ENCODE results near the gene TMEM53.
A peak's percentile ranks its signal among the peaks of the same experiment; 100 is the strongest.
"Not testable (repeated sequence)": the region's sequence is repeated elsewhere in the genome, so short reads cannot be mapped to it uniquely, and the experiment has no call there.

Gene TMEM53

GRCh38 chr1:44674113-44675000, at the start of gene TMEM53, which contains the start of gene ARMH1:
Gene TMEM53 (minus strand): TSS chr1:44674481. CDS start chr1:44674391, 90 bp downstream.
Gene ARMH1 (plus strand): TSS chr1:44674714. CDS start chr1:44689698, 14,984 bp downstream.
- peak; percentile 99 for DNase-seq

- DNase-seq, result peak; percentile 83
Observed at GRCh38 chr1:44723496-44724295, 49.4 kb upstream of the TMEM53 start.

- DNase-seq, result peak; percentile 75
Observed at GRCh38 chr1:44723064-44723463, 48.8 kb upstream of the TMEM53 start.

- DNase-seq, result peak; percentile 81
Observed at GRCh38 chr1:44721485-44722361, 47.4 kb upstream of the TMEM53 start.

GRCh38 chr1:44720281-44720680, 46.0 kb upstream of the TMEM53 start:
- no peak for DNase-seq

GRCh38 chr1:44719318-44719717, 45.0 kb upstream of the TMEM53 start:
- DNase-seq, result no peak

- DNase-seq, result no peak
Observed at GRCh38 chr1:44718091-44718490, 43.8 kb upstream of the TMEM53 start.

- DNase-seq, result no peak
Observed at GRCh38 chr1:44717653-44718052, 43.4 kb upstream of the TMEM53 start.

- no peak for DNase-seq
Observed at GRCh38 chr1:44717156-44717555, 42.9 kb upstream of the TMEM53 start.

GRCh38 chr1:44714944-44715571, 40.8 kb upstream of the TMEM53 start:
- DNase-seq, result peak; percentile 82

GRCh38 chr1:44714532-44714931, 40.3 kb upstream of the TMEM53 start:
- no peak for DNase-seq

- DNase-seq, result no peak
Observed at GRCh38 chr1:44713321-44713781, 39.1 kb upstream of the TMEM53 start.

- DNase-seq, result no peak
Observed at GRCh38 chr1:44707959-44708831, 33.9 kb upstream of the TMEM53 start.

- DNase-seq, result no peak
Observed at GRCh38 chr1:44707112-44707881, 33.0 kb upstream of the TMEM53 start.

GRCh38 chr1:44705938-44706337, 31.7 kb upstream of the TMEM53 start:
- no peak for DNase-seq

- DNase-seq, result no peak
Observed at GRCh38 chr1:44705470-44705869, 31.2 kb upstream of the TMEM53 start.

- DNase-seq, result no peak
Observed at GRCh38 chr1:44701141-44701573, 26.9 kb upstream of the TMEM53 start.

- no peak for DNase-seq
Observed at GRCh38 chr1:44700573-44700972, 26.3 kb upstream of the TMEM53 start.

GRCh38 chr1:44699375-44699774, 25.1 kb upstream of the TMEM53 start:
- not testable (repeated sequence) for DNase-seq

- no peak for DNase-seq
Observed at GRCh38 chr1:44698138-44698537, 23.9 kb upstream of the TMEM53 start.
